Vagina (tissue), 2 donors: ENCODE measurements around the gene CDKN1A. TPM values are rescaled to one million over a fixed set of nuclear protein-coding genes. Genes with fewer than 3 reads are reported as not detected.

Experiments used
- DNase-seq, 2 donors: peaks; one replicate each; pipeline ENCODE4 v3.0.0-alpha.2; 2017; ENCODE audit errors: extremely low spot score in 2 of 2
- H3K27ac ChIP-seq: fragments of 200-600 bp; sonication (generic); one replicate; pipeline ENCODE4 v1.5.1; 2019
- H3K27me3 ChIP-seq: fragments of 200-600 bp; sonication (generic); one replicate; pipeline ENCODE4 v1.5.1; 2019
- H3K36me3 ChIP-seq, 2 donors: fragments of 200-600 bp; sonication (generic); one replicate each; pipeline ENCODE4 v1.5.1; 2017 to 2019
- H3K4me1 ChIP-seq: fragments of 200-600 bp; sonication (generic); one replicate; pipeline ENCODE4 v1.5.1; 2019
- H3K4me3 ChIP-seq, 2 donors: fragments of 200-600 bp; sonication (generic); 1 replicate in 1 of 2; 2 replicates in 1 of 2; pipeline ENCODE4 v1.5.1; 2016 to 2019
- H3K9me3 ChIP-seq: fragments of 200-600 bp; sonication (generic); one replicate; pipeline ENCODE4 v1.5.1; 2019
- CTCF ChIP-seq, 3 experiments: fragments of 450-650 bp in 2 of 3; fragments of 200-600 bp in 1 of 3; sonication (generic) in 1 of 3; IDR thresholded peaks; one replicate each; pipeline ENCODE4 v1.5.1; 2017 to 2019; ENCODE audit warnings: antibody characterized with exemption in 3 of 3, mild to moderate bottlenecking in 2 of 3, moderate library complexity in 2 of 3
- POLR2A ChIP-seq, 2 donors: fragments of 450-650 bp; IDR thresholded peaks; one replicate each; pipeline ENCODE4 v1.6.1; 2017; ENCODE audit warnings: antibody characterized with exemption in 2 of 2, mild to moderate bottlenecking in 2 of 2, moderate library complexity in 2 of 2
- POLR2AphosphoS5 ChIP-seq, 2 donors: sonication (generic); formaldehyde crosslinking; IDR thresholded peaks; one replicate each; pipeline ENCODE4 v1.9.0; 2017; ENCODE audit warnings: antibody characterized with exemption in 2 of 2, mild to moderate bottlenecking in 2 of 2, low read depth in 1 of 2; ENCODE audit not compliant: insufficient read depth in 1 of 2
- intact Hi-C: fragments of 100-400 bp; cut with DNase I; formaldehyde crosslinking; loops from one replicate; pipeline ENCODE4 v1.15.1; 2023
- total RNA-seq: library from RNA; depleted of rRNA; stranded (reverse); fragments of >200 nt; gene quantifications from one replicate; pipeline ENCODE4 v1.2.3, GENCODE V29; 2016

CDKN1A gene
- total RNA-seq, 1 donor from 2014 or later: 169 TPM

GRCh38 chr6:36714511-36714910 is 36.0 kb downstream of the CDKN1A start:
- TF ChIP-seq POLR2A (IDR thresholded peaks at IDR 0.05) (no peak), CTCF (IDR thresholded peaks at IDR 0.05) (no peak), POLR2AphosphoS5 (IDR thresholded peaks at IDR 0.05; ENCODE audit: insufficient read depth in 1 of 2, low read depth in 1 of 2) (no peak)
- intact Hi-C loops: no loop called here

GRCh38 chr6:36715469-36715868 is 37.0 kb downstream of the CDKN1A start:
- no peak for TF ChIP-seq POLR2AphosphoS5 (IDR thresholded peaks at IDR 0.05; ENCODE audit: insufficient read depth in 1 of 2, low read depth in 1 of 2)
- TF ChIP-seq POLR2A (IDR thresholded peaks at IDR 0.05): no peak
- no peak for TF ChIP-seq CTCF (IDR thresholded peaks at IDR 0.05)
- DNase-seq: no peak
- Histone ChIP-seq H3K9me3 (no peaks in the 10 kb centered on the region), H3K27ac (no peak overlapping the region), H3K36me3 (no peaks in the 10 kb centered on the region), H3K27me3 (no peaks in the 10 kb centered on the region), H3K4me3 (no peak overlapping the region), H3K4me1 (peaks cover 5% of the 10 kb centered on the region)
- intact Hi-C loops: no loop called here

More at GRCh38 chr6:36714511-36714910, 36.0 kb downstream of the CDKN1A start:
- H3K9me3 ChIP-seq: no peaks in the 10 kb centered on the region
- peaks cover 5% of the 10 kb centered on the region for H3K4me1 ChIP-seq
- no peaks in the 10 kb centered on the region for H3K36me3 ChIP-seq
- H3K27me3 ChIP-seq: no peaks in the 10 kb centered on the region
- H3K27ac ChIP-seq: no peak overlapping the region
- no peak for DNase-seq
- H3K4me3 ChIP-seq: no peak overlapping the region

GRCh38 chr6:36716476-36717093 is 38.1 kb downstream of the CDKN1A start:
- Histone ChIP-seq H3K27me3 (no peaks in the 10 kb centered on the region), H3K36me3 (no peaks in the 10 kb centered on the region), H3K9me3 (no peaks in the 10 kb centered on the region), H3K4me3 (no peak overlapping the region), H3K27ac (no peak overlapping the region), H3K4me1 (peaks cover 5% of the 10 kb centered on the region)
- no peak for DNase-seq
- intact Hi-C loops: no loop called here
- TF ChIP-seq POLR2AphosphoS5 (IDR thresholded peaks at IDR 0.05; ENCODE audit: insufficient read depth in 1 of 2, low read depth in 1 of 2) (peak in 1 of 2 donors; percentile 9), POLR2A (IDR thresholded peaks at IDR 0.05) (no peak), CTCF (IDR thresholded peaks at IDR 0.05) (no peak)

DNA sequence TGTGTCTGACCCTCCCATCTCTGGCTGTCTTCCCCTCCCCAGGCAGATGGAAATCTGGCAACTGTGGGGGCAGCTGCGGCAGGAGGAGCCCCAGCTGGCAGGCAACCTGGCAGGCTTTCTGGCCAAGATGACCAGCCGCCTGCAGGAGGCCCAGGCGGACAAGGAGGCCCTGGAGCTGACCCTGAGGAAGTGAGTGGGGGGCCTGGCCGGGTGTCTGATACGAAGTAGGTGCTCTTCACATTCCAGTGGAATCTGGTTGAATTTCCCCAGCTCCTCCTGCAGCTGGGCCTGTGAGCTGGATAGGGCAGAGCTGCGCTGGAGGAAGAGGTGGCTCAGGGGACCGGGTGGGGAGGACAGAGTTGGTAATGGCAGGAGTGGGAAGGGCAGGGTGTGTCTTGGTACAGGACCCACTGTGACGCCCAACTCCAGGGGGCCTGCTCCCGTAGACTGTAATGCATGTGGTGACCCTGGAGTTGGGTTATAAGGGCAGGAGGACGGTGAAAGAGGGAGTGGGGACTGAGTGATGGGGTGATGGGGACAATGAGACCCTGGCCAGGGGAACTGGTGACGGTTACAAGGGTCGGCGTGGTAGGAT is 38.8 kb downstream of the CDKN1A start:
- DNase-seq: no peak
- Histone ChIP-seq H3K9me3 (no peaks in the 10 kb centered on the region), H3K4me1 (peaks cover 5% of the 10 kb centered on the region), H3K4me3 (no peak overlapping the region), H3K27ac (no peak overlapping the region), H3K27me3 (no peaks in the 10 kb centered on the region), H3K36me3 (no peaks in the 10 kb centered on the region)
- intact Hi-C loops: no loop called here
- TF ChIP-seq POLR2A (IDR thresholded peaks at IDR 0.05) (no peak), POLR2AphosphoS5 (IDR thresholded peaks at IDR 0.05; ENCODE audit: insufficient read depth in 1 of 2, low read depth in 1 of 2) (no peak)

DNA sequence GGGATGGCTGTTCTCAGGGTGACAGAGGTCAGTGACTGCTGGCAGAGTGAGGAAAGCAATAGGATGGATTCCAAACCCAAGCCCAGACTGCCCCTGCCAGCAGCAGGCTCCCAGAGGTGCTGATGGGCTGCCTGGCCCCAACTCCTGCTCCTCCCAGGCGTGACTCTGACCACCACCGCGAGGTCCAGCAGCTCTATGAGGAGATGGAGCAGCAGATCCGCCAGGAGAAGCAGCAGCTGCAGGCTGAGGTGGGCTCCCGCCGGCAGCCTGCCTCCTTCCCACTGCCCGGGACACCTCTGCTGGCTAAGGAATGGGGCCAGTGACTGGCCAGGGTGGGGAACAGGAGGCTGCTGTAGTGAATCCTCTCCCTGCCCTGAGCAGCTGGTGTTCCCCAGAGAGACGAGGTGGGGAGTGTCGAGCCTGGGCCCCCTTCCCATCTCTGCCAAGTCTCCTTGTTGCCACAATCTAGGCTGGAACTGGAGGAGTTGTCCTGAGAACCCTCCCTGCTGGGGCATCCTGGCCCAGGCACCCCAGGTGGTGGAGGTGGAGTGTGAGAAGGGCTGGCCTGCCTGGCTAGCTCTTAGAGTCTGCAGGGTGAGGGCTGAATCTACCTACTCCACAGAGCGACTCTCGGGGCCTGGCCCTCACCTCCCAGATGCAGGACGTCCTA is 39.5 kb downstream of the CDKN1A start:
- H3K9me3 ChIP-seq: no peaks in the 10 kb centered on the region
- H3K27me3 ChIP-seq: no peaks in the 10 kb centered on the region
- intact Hi-C loops: no loop called here
- no peaks in the 10 kb centered on the region for H3K36me3 ChIP-seq
- no peak for DNase-seq
- TF ChIP-seq CTCF (IDR thresholded peaks at IDR 0.05): no peak
- no peak for TF ChIP-seq POLR2AphosphoS5 (IDR thresholded peaks at IDR 0.05; ENCODE audit: insufficient read depth in 1 of 2, low read depth in 1 of 2)
- TF ChIP-seq POLR2A (IDR thresholded peaks at IDR 0.05): no peak
- H3K4me3 ChIP-seq: no peak overlapping the region
- peaks cover 5% of the 10 kb centered on the region for H3K4me1 ChIP-seq
- no peak overlapping the region for H3K27ac ChIP-seq
